ENCODE results near the gene LRRC36. TPM values are rescaled to one million over a fixed set of nuclear protein-coding genes. Genes with fewer than 3 reads are reported as not detected.

Gene LRRC36
- total RNA-seq, 1 experiment from 2014 or later, result not detected

DNA sequence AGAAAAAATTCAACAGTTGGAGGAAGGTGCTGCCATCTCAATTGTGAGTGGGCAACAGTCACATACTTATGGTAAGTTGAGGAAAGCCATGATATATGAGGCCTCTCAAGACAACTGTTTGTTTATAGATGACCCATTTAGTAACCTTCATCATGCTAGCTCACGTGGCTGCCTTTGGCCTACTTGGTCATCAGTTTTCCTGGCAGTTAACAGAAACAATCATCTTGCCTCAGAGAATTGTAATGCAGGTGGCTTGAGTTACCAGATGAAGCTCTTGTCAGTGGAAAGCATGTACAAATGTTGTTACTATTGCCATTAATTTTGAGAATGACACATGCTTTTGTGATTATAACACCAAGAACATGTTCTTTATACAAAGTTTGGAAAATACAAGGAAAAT lies 52.0 kb downstream of the LRRC36 start:
- no peaks in the 10 kb centered on the region for H3K4me1 ChIP-seq (ENCODE audit: control insufficient read depth in 1 of 2, insufficient read depth in 2 of 2, low read length in 2 of 2)
- no peak for ATAC-seq
- BruUV-seq (replicated peaks), result no TSS peak
- H3K9ac ChIP-seq (ENCODE audit: low read length), result no peak overlapping the region
- H3K9me3 ChIP-seq (ENCODE audit: control insufficient read depth in 1 of 2, insufficient read depth in 1 of 2, low read depth in 1 of 2, low read length in 2 of 2), result no peaks in the 10 kb centered on the region
- H3K4me3 ChIP-seq (replicated peaks in 1 of 2; ENCODE audit: low read depth in 1 of 2, low read length in 2 of 2), result no peak overlapping the region
- H3K79me2 ChIP-seq (ENCODE audit: insufficient read depth, low read length), result no peaks in the 10 kb centered on the region
- no peak overlapping the region for H3K4me2 ChIP-seq (ENCODE audit: low read length)
- no peak for TF ChIP-seq FOSL1 (IDR thresholded peaks at IDR 0.05; ENCODE audit: low read depth)
- TF ChIP-seq, protein P1, sequence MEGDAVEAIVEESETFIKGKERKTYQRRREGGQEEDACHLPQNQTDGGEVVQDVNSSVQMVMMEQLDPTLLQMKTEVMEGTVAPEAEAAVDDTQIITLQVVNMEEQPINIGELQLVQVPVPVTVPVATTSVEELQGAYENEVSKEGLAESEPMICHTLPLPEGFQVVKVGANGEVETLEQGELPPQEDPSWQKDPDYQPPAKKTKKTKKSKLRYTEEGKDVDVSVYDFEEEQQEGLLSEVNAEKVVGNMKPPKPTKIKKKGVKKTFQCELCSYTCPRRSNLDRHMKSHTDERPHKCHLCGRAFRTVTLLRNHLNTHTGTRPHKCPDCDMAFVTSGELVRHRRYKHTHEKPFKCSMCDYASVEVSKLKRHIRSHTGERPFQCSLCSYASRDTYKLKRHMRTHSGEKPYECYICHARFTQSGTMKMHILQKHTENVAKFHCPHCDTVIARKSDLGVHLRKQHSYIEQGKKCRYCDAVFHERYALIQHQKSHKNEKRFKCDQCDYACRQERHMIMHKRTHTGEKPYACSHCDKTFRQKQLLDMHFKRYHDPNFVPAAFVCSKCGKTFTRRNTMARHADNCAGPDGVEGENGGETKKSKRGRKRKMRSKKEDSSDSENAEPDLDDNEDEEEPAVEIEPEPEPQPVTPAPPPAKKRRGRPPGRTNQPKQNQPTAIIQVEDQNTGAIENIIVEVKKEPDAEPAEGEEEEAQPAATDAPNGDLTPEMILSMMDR (IDR thresholded peaks at IDR 0.05 in 2 of 3, conservative IDR thresholded peaks at IDR 0.05 in 1 of 3; ENCODE audit: borderline replicate concordance in 1 of 3, insufficient read depth in 1 of 3, low read depth in 2 of 3, low read length in 2 of 3), result no peak
- TF ChIP-seq, protein P2, sequence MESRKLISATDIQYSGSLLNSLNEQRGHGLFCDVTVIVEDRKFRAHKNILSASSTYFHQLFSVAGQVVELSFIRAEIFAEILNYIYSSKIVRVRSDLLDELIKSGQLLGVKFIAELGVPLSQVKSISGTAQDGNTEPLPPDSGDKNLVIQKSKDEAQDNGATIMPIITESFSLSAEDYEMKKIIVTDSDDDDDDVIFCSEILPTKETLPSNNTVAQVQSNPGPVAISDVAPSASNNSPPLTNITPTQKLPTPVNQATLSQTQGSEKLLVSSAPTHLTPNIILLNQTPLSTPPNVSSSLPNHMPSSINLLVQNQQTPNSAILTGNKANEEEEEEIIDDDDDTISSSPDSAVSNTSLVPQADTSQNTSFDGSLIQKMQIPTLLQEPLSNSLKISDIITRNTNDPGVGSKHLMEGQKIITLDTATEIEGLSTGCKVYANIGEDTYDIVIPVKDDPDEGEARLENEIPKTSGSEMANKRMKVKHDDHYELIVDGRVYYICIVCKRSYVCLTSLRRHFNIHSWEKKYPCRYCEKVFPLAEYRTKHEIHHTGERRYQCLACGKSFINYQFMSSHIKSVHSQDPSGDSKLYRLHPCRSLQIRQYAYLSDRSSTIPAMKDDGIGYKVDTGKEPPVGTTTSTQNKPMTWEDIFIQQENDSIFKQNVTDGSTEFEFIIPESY (IDR thresholded peaks at IDR 0.05; ENCODE audit: extremely low read depth, insufficient replicate concordance, low read length), result no peak
- no peak for TF ChIP-seq SP1 (IDR thresholded peaks at IDR 0.05; ENCODE audit: low read depth)
- TF ChIP-seq SRF (IDR thresholded peaks at IDR 0.05; ENCODE audit: low read depth), result no peak
- no peak for TF ChIP-seq YY1 (IDR thresholded peaks at IDR 0.05; ENCODE audit: extremely low read depth, insufficient replicate concordance, low read depth, low read length)
- TF ChIP-seq ZNF274 (IDR thresholded peaks at IDR 0.05; ENCODE audit: low read depth, low read length), result no peak
- no peak for TF ChIP-seq RAD21 (IDR thresholded peaks at IDR 0.05; ENCODE audit: low read depth)
- TF ChIP-seq TCF7L2 (IDR thresholded peaks at IDR 0.05; ENCODE audit: borderline replicate concordance, extremely low read depth, insufficient read depth, insufficient read length), result no peak
- TF ChIP-seq EGR1 (IDR thresholded peaks at IDR 0.05; ENCODE audit: low read depth), result no peak
- TF ChIP-seq, protein P3, sequence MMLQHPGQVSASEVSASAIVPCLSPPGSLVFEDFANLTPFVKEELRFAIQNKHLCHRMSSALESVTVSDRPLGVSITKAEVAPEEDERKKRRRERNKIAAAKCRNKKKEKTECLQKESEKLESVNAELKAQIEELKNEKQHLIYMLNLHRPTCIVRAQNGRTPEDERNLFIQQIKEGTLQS (IDR thresholded peaks at IDR 0.05), result no peak
- no peak for TF ChIP-seq SIN3A (IDR thresholded peaks at IDR 0.05; ENCODE audit: low read depth)
- TF ChIP-seq EZH2 (IDR thresholded peaks at IDR 0.05), result no peak
- TF ChIP-seq EZH2phosphoT487 (IDR thresholded peaks at IDR 0.05; ENCODE audit: borderline replicate concordance), result no peak
- TF ChIP-seq, protein P4, sequence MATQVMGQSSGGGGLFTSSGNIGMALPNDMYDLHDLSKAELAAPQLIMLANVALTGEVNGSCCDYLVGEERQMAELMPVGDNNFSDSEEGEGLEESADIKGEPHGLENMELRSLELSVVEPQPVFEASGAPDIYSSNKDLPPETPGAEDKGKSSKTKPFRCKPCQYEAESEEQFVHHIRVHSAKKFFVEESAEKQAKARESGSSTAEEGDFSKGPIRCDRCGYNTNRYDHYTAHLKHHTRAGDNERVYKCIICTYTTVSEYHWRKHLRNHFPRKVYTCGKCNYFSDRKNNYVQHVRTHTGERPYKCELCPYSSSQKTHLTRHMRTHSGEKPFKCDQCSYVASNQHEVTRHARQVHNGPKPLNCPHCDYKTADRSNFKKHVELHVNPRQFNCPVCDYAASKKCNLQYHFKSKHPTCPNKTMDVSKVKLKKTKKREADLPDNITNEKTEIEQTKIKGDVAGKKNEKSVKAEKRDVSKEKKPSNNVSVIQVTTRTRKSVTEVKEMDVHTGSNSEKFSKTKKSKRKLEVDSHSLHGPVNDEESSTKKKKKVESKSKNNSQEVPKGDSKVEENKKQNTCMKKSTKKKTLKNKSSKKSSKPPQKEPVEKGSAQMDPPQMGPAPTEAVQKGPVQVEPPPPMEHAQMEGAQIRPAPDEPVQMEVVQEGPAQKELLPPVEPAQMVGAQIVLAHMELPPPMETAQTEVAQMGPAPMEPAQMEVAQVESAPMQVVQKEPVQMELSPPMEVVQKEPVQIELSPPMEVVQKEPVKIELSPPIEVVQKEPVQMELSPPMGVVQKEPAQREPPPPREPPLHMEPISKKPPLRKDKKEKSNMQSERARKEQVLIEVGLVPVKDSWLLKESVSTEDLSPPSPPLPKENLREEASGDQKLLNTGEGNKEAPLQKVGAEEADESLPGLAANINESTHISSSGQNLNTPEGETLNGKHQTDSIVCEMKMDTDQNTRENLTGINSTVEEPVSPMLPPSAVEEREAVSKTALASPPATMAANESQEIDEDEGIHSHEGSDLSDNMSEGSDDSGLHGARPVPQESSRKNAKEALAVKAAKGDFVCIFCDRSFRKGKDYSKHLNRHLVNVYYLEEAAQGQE (IDR thresholded peaks at IDR 0.05; ENCODE audit: low read depth), result no peak
- TF ChIP-seq CEBPB (IDR thresholded peaks at IDR 0.05; ENCODE audit: low read depth), result no peak
- TF ChIP-seq ELF1 (IDR thresholded peaks at IDR 0.05; ENCODE audit: borderline replicate concordance, low read depth), result no peak
- TF ChIP-seq JUND (IDR thresholded peaks at IDR 0.05), result no peak
- ChIA-PET CTCF (no interaction called here), RAD21 (ENCODE audit: low non-redundant PET in 1 of 2, low total read pairs in 2 of 2, uncharacterized antibody in 2 of 2, unreplicated experiment in 2 of 2) (no interaction called here), POLR2A (no interaction called here)
- DNase-seq (ENCODE audit: low read depth, low spot score), result no peak
- no peak overlapping the region for H3K27ac ChIP-seq (ENCODE audit: low read depth, low read length)
- H3K27me3 ChIP-seq (ENCODE audit: insufficient read depth, low read length), result no peaks in the 10 kb centered on the region
- H4K20me1 ChIP-seq (ENCODE audit: insufficient read depth), result no peaks in the 10 kb centered on the region
- H2AFZ ChIP-seq (ENCODE audit: low read depth, low read length, poor library complexity, severe bottlenecking), result no peak overlapping the region
- H3K36me3 ChIP-seq (ENCODE audit: control insufficient read depth in 1 of 2, insufficient read depth in 2 of 2, low read length in 2 of 2), result no peaks in the 10 kb centered on the region
- H3K9me2 ChIP-seq (ENCODE audit: insufficient read depth), result no peaks in the 10 kb centered on the region
- intact Hi-C loops (cut with micrococcal nuclease), result no loop called here
